ENCODE data around the gene DYNLL2.
"Not testable (repeated sequence)": the region's sequence is repeated elsewhere in the genome, so short reads cannot be mapped to it uniquely, and the experiment has no call there.

Gene DYNLL2

DNA sequence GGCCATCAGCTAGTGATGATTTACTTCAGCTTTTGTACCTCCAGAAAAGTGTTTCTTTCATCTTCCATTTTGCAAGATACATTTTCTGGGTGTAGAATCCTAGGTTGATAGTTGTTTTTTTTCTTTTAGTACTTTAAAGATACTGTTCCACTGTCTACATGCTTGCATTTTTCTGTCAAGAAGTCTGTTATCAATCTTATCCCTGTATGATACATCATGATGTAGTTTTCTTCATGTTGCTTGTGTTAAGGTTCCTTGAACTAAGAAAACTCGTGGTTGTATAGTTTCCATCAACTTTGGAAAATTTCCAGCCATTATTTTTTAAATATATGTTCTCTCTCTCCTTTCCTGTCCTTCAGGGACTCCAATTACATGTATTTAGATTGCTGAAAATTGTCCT lies 24.1 kb downstream of the DYNLL2 start:
- no peak for DNase-seq

GRCh38 chr17:58109197-58109596 lies 26.0 kb downstream of the DYNLL2 start:
- DNase-seq = no peak

DNA sequence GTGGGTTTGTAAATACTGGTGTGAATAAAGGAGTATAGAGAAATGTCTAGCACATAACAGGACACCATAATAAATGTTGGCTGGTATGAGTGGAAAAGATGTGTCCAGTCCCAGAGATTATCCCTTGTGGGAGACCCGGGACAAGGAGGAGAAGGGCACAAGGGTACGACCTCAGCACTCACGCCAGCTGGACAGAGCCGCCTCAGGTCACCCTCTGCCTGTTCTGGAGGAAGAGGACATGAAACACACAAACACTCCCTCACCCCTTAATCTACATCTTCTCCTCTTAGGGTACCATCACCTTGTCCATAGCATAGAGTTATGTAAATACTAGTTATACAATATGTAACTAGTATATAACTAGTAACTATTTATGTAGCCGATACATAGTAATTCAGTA lies 26.8 kb downstream of the DYNLL2 start:
- DNase-seq = no peak

GRCh38 chr17:58111676-58112075 lies 28.5 kb downstream of the DYNLL2 start:
- no peak for DNase-seq

DNA sequence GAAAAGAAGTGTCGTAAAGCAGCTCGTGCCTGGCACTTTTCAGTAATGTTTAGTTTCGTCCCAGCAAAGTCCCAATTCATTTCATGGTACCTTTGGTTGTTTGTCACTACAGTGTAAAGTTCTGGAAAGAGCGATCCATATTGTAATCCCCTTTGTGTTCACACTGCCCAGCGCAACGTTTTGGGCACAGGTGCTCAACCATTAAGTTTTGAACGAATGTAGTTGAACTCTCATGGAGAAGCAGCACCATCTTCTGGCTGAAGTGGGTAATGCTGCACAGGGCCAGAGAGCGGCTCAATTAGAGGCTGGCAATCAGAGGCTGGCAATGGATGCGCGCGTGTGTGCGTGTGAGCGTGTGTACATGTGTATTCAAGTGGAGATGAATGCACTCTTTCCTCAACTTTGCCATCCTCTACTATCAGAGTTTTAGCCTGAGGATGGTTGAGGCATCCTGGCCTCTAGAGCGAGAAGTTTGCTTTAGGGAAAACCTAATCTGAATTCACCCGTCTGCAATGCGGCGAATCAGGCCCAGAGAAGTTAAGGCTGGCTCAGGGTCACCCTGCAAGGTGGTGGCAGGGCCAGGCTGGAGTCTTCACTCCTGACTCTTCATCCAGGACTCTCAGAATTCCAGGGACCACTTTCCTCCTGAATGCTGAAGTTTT lies 29.9 kb downstream of the DYNLL2 start:
- DNase-seq = peak; percentile 88

DNA sequence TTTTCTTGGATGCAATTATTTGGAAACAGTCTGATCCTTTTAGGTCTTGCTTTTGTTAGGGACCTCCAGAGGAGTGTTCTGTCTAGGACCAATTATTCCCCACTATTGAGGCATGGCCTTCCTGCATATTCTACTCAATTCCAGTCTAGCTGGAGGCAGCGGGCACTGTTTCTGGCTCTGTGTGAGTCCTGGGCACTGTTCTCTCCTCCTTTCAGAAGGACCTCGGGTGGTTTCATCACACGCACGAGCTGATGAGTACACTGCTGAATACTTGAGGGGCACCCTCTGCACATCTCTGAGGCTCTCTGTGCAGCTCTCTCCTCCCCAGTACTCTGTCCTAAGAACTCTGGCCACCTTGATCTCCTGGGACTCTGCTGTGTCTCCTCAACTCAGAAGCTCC lies 30.7 kb downstream of the DYNLL2 start:
- DNase-seq = no peak

GRCh38 chr17:58117382-58117781 lies 34.2 kb downstream of the DYNLL2 start:
- no peak for DNase-seq

DNA sequence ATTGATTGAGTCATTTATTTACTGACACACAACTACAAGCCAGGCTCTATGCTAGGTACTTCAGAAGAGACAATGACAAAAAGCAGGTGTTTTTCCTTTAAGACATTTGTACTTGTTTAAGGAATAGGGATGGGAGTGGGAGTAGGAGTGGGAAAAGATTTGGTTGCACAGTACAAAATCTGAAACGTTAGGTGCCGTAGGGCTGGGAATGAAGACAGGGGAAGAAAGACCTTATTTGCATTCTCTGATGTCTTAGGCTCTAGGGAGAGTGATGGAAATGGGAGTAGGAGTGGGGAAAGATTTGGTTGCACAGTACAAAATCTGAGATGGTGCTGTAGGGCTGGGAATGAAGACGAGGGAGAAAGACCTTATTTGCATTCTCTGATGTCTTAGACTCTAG lies 36.3 kb downstream of the DYNLL2 start:
- no peak for DNase-seq

GRCh38 chr17:58120195-58120822 lies 37.1 kb downstream of the DYNLL2 start:
- DNase-seq = peak; percentile 33

- peak; percentile 19 for DNase-seq
Measured at GRCh38 chr17:58121925-58122324, 38.7 kb downstream of the DYNLL2 start.

DNA sequence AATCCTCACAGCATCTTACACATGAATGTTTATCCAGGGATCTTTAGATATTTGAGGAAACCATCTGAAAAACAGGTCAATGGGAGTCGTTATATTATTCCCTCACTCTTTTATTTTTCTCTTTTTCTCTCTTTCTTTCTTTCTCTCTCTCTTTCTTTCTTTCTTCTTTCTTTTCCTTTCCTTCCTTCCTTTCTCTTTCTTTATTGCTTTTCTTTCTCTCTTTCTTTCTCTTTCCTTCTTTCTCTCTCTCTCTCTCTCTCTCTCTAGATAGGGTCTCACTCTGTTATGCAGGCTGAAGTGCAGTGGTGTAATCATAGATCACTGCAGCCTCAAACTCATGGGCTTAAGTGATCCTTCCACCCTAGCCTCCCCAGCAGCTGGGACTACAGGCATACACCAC lies 44.6 kb downstream of the DYNLL2 start:
- no peak for DNase-seq

DNA sequence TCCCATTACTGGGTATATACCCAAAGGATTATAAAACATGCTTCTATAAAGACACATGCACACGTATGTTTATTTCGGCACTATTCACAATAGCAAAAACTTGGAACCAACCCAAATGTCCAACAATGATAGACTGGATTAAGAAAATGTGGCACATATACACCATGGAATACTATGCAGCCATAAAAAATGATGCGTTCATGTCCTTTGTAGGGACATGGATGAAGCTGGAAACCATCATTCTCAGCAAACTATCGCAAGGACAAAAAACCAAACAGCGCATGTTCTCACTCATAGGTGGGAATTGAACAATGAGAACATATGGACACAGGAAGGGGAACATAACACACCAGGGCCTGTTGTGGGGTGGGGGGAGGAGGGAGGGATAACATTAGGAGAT lies 49.5 kb downstream of the DYNLL2 start:
- not testable (repeated sequence) for DNase-seq

GRCh38 chr17:58136669-58137279 lies 53.6 kb downstream of the DYNLL2 start:
- DNase-seq = no peak

- no peak for DNase-seq
Measured at GRCh38 chr17:58141505-58141904, 58.3 kb downstream of the DYNLL2 start.

DNA sequence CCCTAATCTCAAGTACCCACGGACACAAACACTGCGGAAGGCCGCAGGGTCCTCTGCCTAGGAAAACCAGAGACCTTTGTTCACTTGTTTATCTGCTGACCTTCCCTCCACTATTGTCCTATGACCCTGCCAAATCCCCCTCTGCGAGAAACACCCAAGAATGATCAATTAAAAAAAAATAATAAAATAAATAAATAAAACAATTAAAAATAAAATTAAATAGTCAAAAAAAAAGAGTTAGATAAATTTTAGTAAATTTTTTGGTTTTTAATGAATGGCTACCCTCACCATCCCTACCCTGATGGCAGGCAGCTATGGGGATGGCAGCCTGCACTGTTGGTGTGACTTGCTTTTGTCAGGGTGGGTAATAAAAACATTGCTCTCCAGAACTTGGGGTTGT lies 60.1 kb downstream of the DYNLL2 start:
- DNase-seq = not testable (repeated sequence)

GRCh38 chr17:58144801-58145200 lies 61.6 kb downstream of the DYNLL2 start:
- no peak for DNase-seq
